Neural cell (in vitro differentiated cells): ENCODE data around the gene CDH3. TPM values are rescaled to one million over a fixed set of nuclear protein-coding genes. Genes with fewer than 3 reads are reported as not detected.

Source experiments
- H2AFZ ChIP-seq: fragments of 200-600, 300-800 bp; sonication (generic), shearing (Covaris generic); 2 replicates; pipeline ENCODE4 v1.6.0; 2014; ENCODE audit warnings: low read depth, mild to moderate bottlenecking, antibody characterized with exemption, low read length, moderate library complexity
- H3F3A ChIP-seq: fragments of 200-600 bp; shearing (Covaris generic); 2 replicates; pipeline ENCODE4 v1.6.1; 2016; ENCODE audit warnings: mild to moderate bottlenecking, moderate library complexity, mixed read lengths, antibody characterized with exemption, low read length; ENCODE audit not compliant: insufficient read depth, poor library complexity, severe bottlenecking
- H3K27ac ChIP-seq: fragments of 200-600, 300-800 bp; sonication (generic), shearing (Covaris generic); 2 replicates; pipeline ENCODE4 v1.5.1; 2014; ENCODE audit warnings: mild to moderate bottlenecking, low read length, moderate library complexity
- H3K27me3 ChIP-seq: fragments of 300-800, 200-600 bp; sonication (generic), shearing (Covaris generic); 2 replicates; pipeline ENCODE4 v1.6.0; 2014; ENCODE audit warnings: mild to moderate bottlenecking, low read depth, low read length, moderate library complexity; ENCODE audit not compliant: insufficient read depth
- H3K36me3 ChIP-seq: fragments of 300-800, 200-600 bp; sonication (generic), shearing (Covaris generic); 2 replicates; pipeline ENCODE4 v1.5.1; 2014; ENCODE audit warnings: mild to moderate bottlenecking, antibody characterized with exemption, low read length, moderate library complexity; ENCODE audit not compliant: insufficient read depth
- H3K4me2 ChIP-seq: fragments of 300-800, 200-600 bp; sonication (generic), shearing (Covaris generic); 2 replicates; pipeline ENCODE4 v1.6.0; 2014; ENCODE audit warnings: mild to moderate bottlenecking, low read length
- H3K4me3 ChIP-seq: fragments of 300-800, 200-600 bp; sonication (generic), shearing (Covaris generic); 2 replicates; pipeline ENCODE4 v1.5.1; 2014; ENCODE audit warnings: mild to moderate bottlenecking, low read length, moderate library complexity
- H3K79me2 ChIP-seq: fragments of 200-600 bp; shearing (Covaris generic); replicated peaks from 2 replicates; pipeline ENCODE4 v1.6.0; 2014; ENCODE audit warnings: mild to moderate bottlenecking, low read length, moderate library complexity; ENCODE audit not compliant: insufficient read depth
- H3K9ac ChIP-seq: fragments of 300-800, 200-600 bp; sonication (generic), shearing (Covaris generic); 2 replicates; pipeline ENCODE4 v1.6.1; 2016; ENCODE audit warnings: mild to moderate bottlenecking, low read length, mixed read lengths
- H3K9me2 ChIP-seq: fragments of 200-600 bp; shearing (Covaris generic); 2 replicates; pipeline ENCODE4 v1.6.1; 2016; ENCODE audit warnings: mild to moderate bottlenecking, low read length, mixed read lengths; ENCODE audit not compliant: insufficient read depth
- H3K9me3 ChIP-seq: fragments of 200-600, 300-800 bp; sonication (generic), shearing (Covaris generic); 2 replicates; pipeline ENCODE4 v1.6.1; 2016; ENCODE audit warnings: mild to moderate bottlenecking, mixed run types, low read length, moderate library complexity, mixed read lengths
- H4K20me1 ChIP-seq: fragments of 200-600 bp; shearing (Covaris generic); 2 replicates; pipeline ENCODE4 v1.6.1; 2016; ENCODE audit warnings: mild to moderate bottlenecking, mixed run types; ENCODE audit not compliant: insufficient read depth
- CTCF ChIP-seq: fragments of 450-650 bp; IDR thresholded peaks from 2 replicates; pipeline ENCODE4 v1.5.1; 2014; ENCODE audit warnings: antibody characterized with exemption, mild to moderate bottlenecking, moderate library complexity; ENCODE audit not compliant: poor library complexity, severe bottlenecking
- EP300 ChIP-seq: fragments of 450-650 bp; conservative IDR thresholded peaks from 2 replicates; pipeline ENCODE4 v1.6.1; 2014; ENCODE audit warnings: antibody characterized with exemption, mild to moderate bottlenecking, moderate library complexity; ENCODE audit not compliant: poor library complexity, severe bottlenecking
- EZH2 ChIP-seq: fragments of 200-600, 300-800 bp; shearing (Covaris generic), sonication (generic); IDR thresholded peaks from 2 replicates; pipeline ENCODE4 v1.6.1; 2014; ENCODE audit warnings: antibody characterized with exemption, low read length, borderline replicate concordance, mild to moderate bottlenecking; ENCODE audit not compliant: insufficient read depth, poor library complexity, severe bottlenecking
- MXI1 ChIP-seq: fragments of 450-650 bp; conservative IDR thresholded peaks from 2 replicates; pipeline ENCODE4 v1.6.1; 2014; ENCODE audit warnings: antibody characterized with exemption, mild to moderate bottlenecking; ENCODE audit not compliant: poor library complexity, severe bottlenecking
- POLR2AphosphoS5 ChIP-seq: IDR thresholded peaks from 2 replicates; pipeline ENCODE4 v1.6.1; 2012
- RAD21 ChIP-seq: fragments of 450-650 bp; conservative IDR thresholded peaks from 2 replicates; pipeline ENCODE4 v1.6.1; 2014; ENCODE audit warnings: antibody characterized with exemption, mild to moderate bottlenecking, moderate library complexity
- SMC3 ChIP-seq: fragments of 450-650 bp; conservative IDR thresholded peaks from 2 replicates; pipeline ENCODE4 v1.6.1; 2014; ENCODE audit warnings: antibody characterized with exemption, mild to moderate bottlenecking, moderate library complexity; ENCODE audit not compliant: poor library complexity
- TAF1 ChIP-seq: IDR thresholded peaks from 2 replicates; pipeline ENCODE4 v1.6.1; 2012; ENCODE audit warnings: low read depth
- polyA plus RNA-seq: library from polyadenylated mRNA; depleted of rRNA; stranded (reverse); fragments of >200 nt; gene quantifications from 2 replicates; pipeline ENCODE4 v1.2.3, GENCODE V29; 2014
- TF ChIP-seq, protein P1 (sequence below): IDR thresholded peaks from 2 replicates; pipeline ENCODE4 v1.6.1; 2012; ENCODE audit warnings: borderline replicate concordance

CDH3 gene
- polyA plus RNA-seq, 1 donor from 2014 or later: 9.1 TPM

- Histone ChIP-seq H3K79me2 (no peaks in the 10 kb centered on the region), H2AFZ (no peak overlapping the region), H3K27ac (no peak overlapping the region), H3K36me3 (no peaks in the 10 kb centered on the region), H3K4me3 (no peak overlapping the region), H3K4me2 (no peak overlapping the region), H4K20me1 (no peaks in the 10 kb centered on the region), H3K9ac (no peak overlapping the region), H3K9me3 (no peaks in the 10 kb centered on the region), H3F3A (no peaks in the 10 kb centered on the region), H3K9me2 (no peaks in the 10 kb centered on the region), H3K27me3 (peaks cover 1% of the 10 kb centered on the region)
- TF ChIP-seq CTCF (no peak), POLR2AphosphoS5 (no peak), EZH2 (no peak), MXI1 (no peak), EP300 (no peak), RAD21 (no peak), TAF1 (no peak), SMC3 (no peak)
- TF ChIP-seq, protein P1, sequence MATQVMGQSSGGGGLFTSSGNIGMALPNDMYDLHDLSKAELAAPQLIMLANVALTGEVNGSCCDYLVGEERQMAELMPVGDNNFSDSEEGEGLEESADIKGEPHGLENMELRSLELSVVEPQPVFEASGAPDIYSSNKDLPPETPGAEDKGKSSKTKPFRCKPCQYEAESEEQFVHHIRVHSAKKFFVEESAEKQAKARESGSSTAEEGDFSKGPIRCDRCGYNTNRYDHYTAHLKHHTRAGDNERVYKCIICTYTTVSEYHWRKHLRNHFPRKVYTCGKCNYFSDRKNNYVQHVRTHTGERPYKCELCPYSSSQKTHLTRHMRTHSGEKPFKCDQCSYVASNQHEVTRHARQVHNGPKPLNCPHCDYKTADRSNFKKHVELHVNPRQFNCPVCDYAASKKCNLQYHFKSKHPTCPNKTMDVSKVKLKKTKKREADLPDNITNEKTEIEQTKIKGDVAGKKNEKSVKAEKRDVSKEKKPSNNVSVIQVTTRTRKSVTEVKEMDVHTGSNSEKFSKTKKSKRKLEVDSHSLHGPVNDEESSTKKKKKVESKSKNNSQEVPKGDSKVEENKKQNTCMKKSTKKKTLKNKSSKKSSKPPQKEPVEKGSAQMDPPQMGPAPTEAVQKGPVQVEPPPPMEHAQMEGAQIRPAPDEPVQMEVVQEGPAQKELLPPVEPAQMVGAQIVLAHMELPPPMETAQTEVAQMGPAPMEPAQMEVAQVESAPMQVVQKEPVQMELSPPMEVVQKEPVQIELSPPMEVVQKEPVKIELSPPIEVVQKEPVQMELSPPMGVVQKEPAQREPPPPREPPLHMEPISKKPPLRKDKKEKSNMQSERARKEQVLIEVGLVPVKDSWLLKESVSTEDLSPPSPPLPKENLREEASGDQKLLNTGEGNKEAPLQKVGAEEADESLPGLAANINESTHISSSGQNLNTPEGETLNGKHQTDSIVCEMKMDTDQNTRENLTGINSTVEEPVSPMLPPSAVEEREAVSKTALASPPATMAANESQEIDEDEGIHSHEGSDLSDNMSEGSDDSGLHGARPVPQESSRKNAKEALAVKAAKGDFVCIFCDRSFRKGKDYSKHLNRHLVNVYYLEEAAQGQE: no peak
These were observed 98.6 kb downstream of the CDH3 start for GRCh38 chr16:68743664-68744063.

DNA sequence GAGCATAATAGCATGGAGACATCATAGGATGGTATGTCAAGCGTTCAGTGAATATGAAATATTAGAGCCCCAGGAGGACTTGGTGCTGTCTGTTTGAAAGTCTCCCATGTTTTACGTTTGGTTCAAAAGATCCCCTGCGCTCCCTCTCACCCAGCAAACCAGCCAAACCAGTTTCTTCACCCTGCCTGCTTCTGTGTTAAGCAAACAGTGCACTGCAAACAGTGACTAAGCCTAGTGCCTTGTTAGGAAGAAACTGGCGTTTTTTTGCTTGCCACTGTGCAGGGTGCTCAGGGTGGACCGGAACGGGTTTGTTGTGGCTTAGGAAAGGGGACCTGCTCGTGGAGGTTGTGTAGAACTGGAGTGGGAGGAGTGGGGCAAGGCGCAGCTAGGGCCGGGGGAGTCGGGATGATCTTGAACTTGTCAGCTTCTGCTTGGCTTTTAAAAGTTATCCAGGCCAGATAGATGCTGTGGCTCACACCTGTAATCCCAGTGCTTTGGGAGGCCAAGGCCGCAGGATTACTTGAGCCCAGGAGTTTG lies 99.7 kb downstream of the CDH3 start:
- Histone ChIP-seq H3K9ac (no peak overlapping the region), H3K79me2 (no peaks in the 10 kb centered on the region), H4K20me1 (no peaks in the 10 kb centered on the region)

More for the DNA sequence above, 99.7 kb downstream of the CDH3 start:
- Histone ChIP-seq H2AFZ (no peak overlapping the region), H3K27ac (no peak overlapping the region), H3K9me3 (no peaks in the 10 kb centered on the region), H3K36me3 (no peaks in the 10 kb centered on the region), H3F3A (no peaks in the 10 kb centered on the region), H3K4me2 (no peak overlapping the region), H3K9me2 (no peaks in the 10 kb centered on the region), H3K27me3 (no peaks in the 10 kb centered on the region), H3K4me3 (no peak overlapping the region)
- TF ChIP-seq MXI1 (no peak), SMC3 (no peak), EZH2 (no peak), RAD21 (no peak), CTCF (no peak), EP300 (no peak), TAF1 (no peak), POLR2AphosphoS5 (no peak)
- TF ChIP-seq, protein P1: no peak
